ENCODE data around the gene TBC1D22A. TPM values are rescaled to one million over a fixed set of nuclear protein-coding genes. Genes with fewer than 3 reads are reported as not detected.

The TBC1D22A gene
- total RNA-seq, 2 experiments from 2014 or later, result 33.2 to 34.9 TPM

DNA sequence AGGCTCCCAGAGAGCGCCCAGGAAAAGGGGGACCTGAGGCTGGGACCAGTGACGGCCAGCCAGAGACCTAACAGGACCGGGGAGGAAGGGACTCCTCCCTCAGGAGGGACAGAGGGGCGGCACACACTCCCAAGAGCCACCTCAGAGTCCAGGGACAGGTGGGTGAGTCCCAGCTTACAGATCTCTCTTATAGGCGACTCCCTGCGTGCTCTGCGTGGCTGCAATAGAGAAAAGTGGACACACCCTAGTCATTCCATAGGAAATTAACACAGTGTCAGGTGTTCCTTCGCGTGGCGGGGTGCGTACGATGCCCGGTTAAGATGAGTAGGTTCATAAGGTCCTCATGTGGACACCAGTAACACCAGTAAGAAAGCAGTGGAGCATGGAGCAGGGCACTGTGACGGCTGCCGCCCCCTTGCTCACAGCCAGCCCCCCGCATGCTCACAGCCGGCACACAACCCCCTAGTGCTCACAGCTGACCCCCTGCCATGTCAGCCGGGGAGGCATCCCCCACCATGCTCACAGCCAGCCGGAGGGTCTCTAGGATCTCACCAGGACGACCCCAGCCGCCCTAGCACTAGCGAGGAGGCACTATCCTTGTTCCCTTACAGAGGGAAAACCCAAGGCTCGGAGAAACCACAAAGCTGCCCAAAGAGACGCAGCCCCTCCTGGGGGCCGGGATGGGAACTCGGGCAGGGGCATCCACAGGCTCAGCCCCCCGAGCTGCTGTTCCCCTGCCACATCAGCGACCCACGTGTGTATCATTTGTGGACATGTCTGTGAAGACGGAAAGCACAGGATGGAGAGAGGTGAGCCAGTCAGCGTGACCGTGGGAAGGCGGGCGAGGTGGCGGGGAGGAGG is 426.8 kb downstream of the TBC1D22A start:
- Mint-ChIP-seq H3K4me1 (ENCODE audit: low read depth) (no peaks in the 10 kb centered on the region), H3K36me3 (no peaks in the 10 kb centered on the region), H3K4me3 (no peak overlapping the region), H3K9me3 (peaks cover 22% of the 10 kb centered on the region), H3K27ac (no peak overlapping the region), H3K27me3 (no peaks in the 10 kb centered on the region)
- intact Hi-C loops (cut with micrococcal nuclease), result no loop called here
- DNase-seq, result no peak
- ChIA-PET CTCF (no interaction called here), POLR2A (no interaction called here)

DNA sequence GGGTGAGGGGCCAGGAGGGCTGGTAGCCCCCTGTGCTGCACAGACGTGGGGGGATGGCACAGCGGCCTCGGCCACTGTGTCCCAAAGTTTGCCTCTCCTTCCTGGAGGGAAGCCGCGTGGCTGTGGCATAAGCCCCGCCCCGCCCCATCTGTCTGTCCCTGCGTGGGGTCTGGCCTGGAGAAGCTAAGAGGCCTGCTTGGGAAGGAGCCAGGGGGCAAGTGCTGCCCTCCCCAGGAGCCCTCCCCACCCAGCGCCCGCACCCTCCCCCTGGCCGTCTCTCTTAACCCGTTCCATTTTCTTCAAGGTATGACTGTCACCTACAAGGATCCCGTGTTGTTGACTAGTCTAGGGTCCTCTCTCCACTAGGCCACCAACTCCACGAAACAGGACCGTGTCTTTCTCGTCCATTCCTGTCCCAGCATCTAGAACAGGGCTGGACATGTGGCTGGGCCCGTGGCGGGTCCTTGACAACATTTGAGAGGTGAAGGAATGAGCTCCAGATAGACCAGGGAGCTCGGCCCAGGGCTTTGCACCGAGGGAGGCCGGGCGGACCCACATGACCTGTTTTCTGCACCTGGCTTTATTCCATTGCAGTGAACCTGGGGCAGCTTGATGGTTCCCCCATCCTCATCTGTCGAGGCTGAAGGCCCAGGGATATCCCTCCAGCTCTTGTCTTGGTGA is 428.0 kb downstream of the TBC1D22A start:
- no peak overlapping the region for H3K4me3 Mint-ChIP-seq
- H3K36me3 Mint-ChIP-seq, result no peaks in the 10 kb centered on the region
- no peak overlapping the region for H3K27ac Mint-ChIP-seq
- intact Hi-C loops (cut with micrococcal nuclease), result no loop called here
- no peaks in the 10 kb centered on the region for H3K4me1 Mint-ChIP-seq (ENCODE audit: low read depth)
- ChIA-PET CTCF (no interaction called here), POLR2A (no interaction called here)
- H3K27me3 Mint-ChIP-seq, result no peaks in the 10 kb centered on the region
- peaks cover 10% of the 10 kb centered on the region for H3K9me3 Mint-ChIP-seq
- peak; percentile 6 for DNase-seq

DNA sequence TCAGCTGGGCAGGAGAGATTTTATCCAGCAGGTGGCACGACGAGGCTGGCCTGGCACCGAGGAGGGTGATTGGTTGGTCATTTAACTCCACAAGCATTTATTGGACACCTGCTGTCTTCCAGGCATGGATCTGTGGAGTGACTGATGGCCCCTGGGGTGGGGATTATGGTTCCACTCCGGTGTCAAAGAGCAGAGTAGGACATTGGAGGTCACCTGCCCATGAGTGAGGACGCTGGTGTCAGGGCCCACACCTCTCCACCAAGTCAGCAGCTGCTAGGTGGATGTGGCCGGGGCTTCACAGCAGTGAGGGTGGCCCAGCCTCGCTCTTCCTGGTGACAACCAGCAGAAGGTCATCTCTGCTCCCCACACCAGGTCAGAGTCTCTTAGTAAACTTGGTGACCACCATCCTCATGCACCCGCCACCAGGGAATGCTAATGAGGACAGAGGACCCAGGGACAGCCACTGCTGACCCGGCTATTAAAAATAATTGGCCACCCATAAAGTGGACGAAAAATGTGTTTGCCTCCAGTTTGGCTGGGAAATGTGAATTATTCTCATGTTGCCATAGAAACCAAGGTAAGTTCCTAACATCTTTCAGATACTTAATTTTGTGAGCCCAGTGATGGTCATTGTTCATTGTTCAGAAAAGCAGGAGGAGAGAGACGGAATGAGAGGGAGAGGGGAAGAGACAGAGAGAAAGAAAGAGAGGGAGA is 428.7 kb downstream of the TBC1D22A start:
- intact Hi-C loops (cut with micrococcal nuclease), result no loop called here
- CTCF ChIA-PET, result no interaction called here
- POLR2A ChIA-PET, result no interaction called here
- peak; percentile 3 for DNase-seq
- Mint-ChIP-seq H3K27ac (no peak overlapping the region), H3K36me3 (no peaks in the 10 kb centered on the region), H3K27me3 (no peaks in the 10 kb centered on the region), H3K4me1 (ENCODE audit: low read depth) (no peaks in the 10 kb centered on the region), H3K9me3 (peaks cover 4% of the 10 kb centered on the region), H3K4me3 (no peak overlapping the region)

DNA sequence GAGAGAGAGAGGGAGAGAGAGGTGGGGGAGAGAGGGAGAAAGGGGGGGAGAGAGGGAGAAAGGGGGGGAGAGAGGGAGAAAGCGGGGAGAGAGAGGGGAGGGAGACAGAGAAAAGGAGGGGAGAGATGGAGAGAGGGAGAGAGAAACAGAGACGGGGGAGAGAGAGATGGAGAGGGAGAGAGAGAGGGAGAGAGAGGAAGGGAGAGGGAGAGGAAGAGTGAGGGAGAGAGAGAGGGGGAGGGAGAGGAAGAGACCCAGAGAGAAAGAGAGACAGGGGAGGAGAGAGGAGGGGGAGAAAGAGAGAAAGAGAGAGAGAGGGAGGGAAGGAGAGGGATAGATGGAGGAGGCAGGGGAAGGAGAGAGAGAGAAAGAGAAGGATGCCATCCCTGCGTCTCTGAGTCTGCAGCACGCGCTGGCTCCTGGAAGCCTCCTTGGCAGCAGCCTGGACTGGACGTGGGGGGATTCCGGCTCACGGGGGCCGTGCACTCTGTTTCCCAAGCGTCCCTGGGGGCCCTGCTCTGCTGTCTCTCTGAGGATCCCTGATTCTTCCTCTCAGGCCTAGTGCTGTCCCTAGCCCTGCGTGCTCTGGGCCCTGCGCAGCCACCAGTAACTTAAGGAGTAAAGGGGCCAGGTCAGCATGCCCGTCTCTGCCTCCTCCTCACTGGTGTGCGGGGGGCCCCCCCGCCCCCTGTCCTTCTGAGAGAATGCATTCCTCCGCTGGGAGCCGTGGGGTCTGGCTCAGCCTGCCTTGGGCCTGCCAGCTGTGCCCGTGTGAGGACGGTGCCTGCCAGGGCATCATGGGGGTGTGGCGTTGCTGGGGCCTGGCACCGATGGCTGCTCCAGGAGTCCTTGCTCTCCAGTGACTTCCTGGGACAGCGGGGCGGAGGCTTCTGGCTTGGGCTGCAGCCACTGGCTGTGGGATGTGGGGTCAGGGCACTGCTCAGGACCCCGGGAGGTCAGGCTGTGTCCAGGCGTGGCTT is 429.5 kb downstream of the TBC1D22A start:
- Mint-ChIP-seq H3K36me3 (no peaks in the 10 kb centered on the region), H3K4me1 (ENCODE audit: low read depth) (no peaks in the 10 kb centered on the region), H3K4me3 (no peak overlapping the region), H3K27ac (no peak overlapping the region), H3K27me3 (no peaks in the 10 kb centered on the region), H3K9me3 (no peaks in the 10 kb centered on the region)
- DNase-seq, result peak; percentile 5
- intact Hi-C loops (cut with micrococcal nuclease), result no loop called here
- ChIA-PET CTCF (no interaction called here), POLR2A (no interaction called here)

DNA sequence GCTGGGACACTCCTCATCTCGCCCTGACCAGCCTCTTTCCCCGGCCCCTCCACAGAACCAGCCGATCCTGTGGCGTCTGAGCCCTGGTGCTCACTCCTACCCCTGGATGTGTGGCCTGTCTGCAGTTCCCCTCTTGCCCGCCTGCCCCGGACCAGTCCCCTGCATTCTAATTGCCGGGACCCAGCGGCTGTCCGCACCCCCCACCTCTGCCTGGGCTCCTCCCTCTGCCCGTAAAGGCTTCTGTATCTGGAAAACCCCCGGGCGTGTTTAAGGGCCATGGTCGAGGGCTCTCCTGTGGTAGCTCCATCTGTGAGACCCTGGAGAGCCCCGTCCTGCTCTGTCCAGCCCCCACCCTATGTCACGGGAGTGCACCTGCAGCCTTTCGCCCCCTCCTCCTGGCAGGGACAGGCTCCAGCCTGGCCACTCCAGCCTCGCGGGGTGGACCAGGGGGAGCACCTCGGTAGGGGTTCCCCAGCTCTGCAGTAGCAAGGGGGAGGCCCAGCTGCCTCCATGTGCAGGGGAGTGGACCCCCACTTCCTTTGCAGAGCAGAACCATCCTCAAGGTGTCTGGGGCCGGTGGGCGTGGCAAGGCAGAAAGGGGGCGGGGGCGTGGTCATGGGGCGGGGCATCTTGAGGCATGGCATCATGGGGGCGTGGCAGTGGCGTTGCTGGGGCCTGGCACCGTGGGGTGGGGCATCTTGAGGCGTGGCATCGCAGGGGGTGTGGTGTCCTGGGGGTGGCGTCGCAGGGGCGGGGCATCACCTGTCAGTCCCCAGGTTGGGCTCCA is 430.4 kb downstream of the TBC1D22A start:
- no peaks in the 10 kb centered on the region for H3K36me3 Mint-ChIP-seq
- intact Hi-C loops (cut with micrococcal nuclease), result no loop called here
- H3K4me1 Mint-ChIP-seq (ENCODE audit: low read depth), result no peaks in the 10 kb centered on the region
- no peaks in the 10 kb centered on the region for H3K9me3 Mint-ChIP-seq
- no peak overlapping the region for H3K4me3 Mint-ChIP-seq
- POLR2A ChIA-PET, result no interaction called here
- DNase-seq, result peak; percentile 25
- CTCF ChIA-PET, result no interaction called here
- no peak overlapping the region for H3K27ac Mint-ChIP-seq
- H3K27me3 Mint-ChIP-seq, result no peaks in the 10 kb centered on the region

DNA sequence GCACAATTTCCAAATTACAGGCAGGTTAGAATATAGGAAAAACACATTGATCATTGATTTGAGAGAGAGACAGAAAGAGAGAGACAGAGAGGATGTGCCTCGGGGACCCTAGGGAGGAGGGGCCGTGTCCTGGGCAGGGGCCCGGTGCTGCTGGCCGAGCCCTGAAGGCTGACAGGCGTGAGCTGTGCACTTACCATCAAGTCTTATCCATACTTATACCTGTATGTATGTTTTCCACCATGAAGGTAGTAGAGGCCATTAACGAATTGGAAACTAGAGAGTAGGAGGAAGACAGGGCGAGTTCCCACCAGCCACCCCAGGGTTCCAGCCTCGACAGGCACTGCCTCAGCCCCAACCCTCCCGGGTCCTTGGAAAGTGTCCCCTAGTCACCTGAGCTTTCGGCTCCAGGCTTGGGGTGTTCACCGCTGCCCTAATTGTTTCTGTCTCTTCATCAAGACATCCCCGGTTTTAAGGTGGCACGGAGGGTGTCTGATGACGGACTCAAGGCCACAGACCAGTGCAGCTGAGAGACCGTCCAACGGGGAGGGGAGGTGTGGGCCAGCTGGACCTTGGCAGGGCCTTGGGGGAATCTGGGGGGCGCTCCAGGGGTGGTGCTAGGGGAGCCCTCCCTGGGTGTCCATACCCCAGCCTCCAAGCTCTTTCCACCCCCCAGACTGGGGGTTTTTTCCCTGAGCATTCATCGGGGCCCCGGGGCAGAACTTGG is 431.3 kb downstream of the TBC1D22A start:
- intact Hi-C loops (cut with micrococcal nuclease), result no loop called here
- no peak for DNase-seq
- H3K36me3 Mint-ChIP-seq, result no peaks in the 10 kb centered on the region
- CTCF ChIA-PET, result no interaction called here
- no peak overlapping the region for H3K4me3 Mint-ChIP-seq
- no peaks in the 10 kb centered on the region for H3K9me3 Mint-ChIP-seq
- H3K4me1 Mint-ChIP-seq (ENCODE audit: low read depth), result no peaks in the 10 kb centered on the region
- POLR2A ChIA-PET, result no interaction called here
- no peaks in the 10 kb centered on the region for H3K27me3 Mint-ChIP-seq
- no peak overlapping the region for H3K27ac Mint-ChIP-seq

DNA sequence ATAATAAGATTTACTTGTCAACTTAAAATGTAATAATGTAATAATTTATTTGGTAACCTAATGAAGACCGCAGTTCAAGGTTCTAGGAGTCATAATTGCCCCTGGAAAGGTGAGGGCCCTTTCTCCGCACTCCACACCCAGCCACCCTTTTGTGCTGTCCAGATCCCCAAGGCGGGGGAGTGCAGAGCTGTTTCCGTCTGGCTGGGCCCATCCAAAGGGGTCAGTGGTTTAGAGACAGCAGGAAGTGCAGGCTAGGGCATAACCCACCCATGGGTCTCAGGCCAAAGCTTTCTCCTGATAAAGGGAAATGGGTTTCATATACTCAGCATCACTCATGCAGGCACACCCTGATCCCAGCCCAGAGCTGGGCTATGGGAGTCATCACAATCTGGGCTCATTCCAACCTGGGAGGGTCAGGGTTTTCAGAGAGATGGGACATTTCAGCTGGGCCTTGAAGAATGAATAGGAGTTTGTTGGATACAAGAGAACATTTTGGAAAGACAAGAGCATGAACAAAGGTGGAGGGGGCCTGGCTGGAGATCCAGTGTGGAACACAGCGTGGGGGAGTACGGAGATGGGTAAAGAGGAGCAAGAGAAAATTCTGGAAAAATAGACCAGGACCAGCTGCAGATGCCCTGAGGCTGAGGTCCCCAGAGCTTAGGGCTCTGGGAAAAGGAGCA is 432.2 kb downstream of the TBC1D22A start:
- no peaks in the 10 kb centered on the region for H3K9me3 Mint-ChIP-seq
- no peaks in the 10 kb centered on the region for H3K4me1 Mint-ChIP-seq (ENCODE audit: low read depth)
- no peak overlapping the region for H3K4me3 Mint-ChIP-seq
- no peaks in the 10 kb centered on the region for H3K27me3 Mint-ChIP-seq
- ChIA-PET POLR2A (no interaction called here), CTCF (no interaction called here)
- no peaks in the 10 kb centered on the region for H3K36me3 Mint-ChIP-seq
- no peak overlapping the region for H3K27ac Mint-ChIP-seq
- intact Hi-C loops (cut with micrococcal nuclease), result no loop called here
- DNase-seq, result no peak

DNA sequence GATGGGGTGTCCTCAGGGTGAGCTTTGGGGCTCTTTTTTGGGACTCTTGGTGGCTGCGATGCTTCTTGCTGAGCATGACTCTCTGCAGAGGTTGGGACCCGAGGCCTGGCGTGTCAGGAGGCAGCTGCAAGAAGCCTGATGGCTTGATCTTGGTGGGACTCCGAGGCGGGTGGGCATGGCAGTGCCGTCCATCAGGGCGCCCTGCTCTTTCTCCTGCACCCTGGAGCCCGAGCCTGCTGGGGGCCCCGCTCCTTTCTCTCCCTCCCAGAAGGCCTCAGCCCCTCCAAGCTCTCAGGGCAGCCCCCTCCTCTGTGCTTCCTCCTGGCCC is 432.7 kb downstream of the TBC1D22A start:
- Mint-ChIP-seq H3K4me3 (no peak overlapping the region), H3K27me3 (no peaks in the 10 kb centered on the region), H3K27ac (no peak overlapping the region), H3K4me1 (ENCODE audit: low read depth) (no peaks in the 10 kb centered on the region), H3K9me3 (no peaks in the 10 kb centered on the region), H3K36me3 (no peaks in the 10 kb centered on the region)
- no peak for DNase-seq
- POLR2A ChIA-PET, result no interaction called here
- intact Hi-C loops (cut with micrococcal nuclease), result no loop called here
- CTCF ChIA-PET, result no interaction called here

DNA sequence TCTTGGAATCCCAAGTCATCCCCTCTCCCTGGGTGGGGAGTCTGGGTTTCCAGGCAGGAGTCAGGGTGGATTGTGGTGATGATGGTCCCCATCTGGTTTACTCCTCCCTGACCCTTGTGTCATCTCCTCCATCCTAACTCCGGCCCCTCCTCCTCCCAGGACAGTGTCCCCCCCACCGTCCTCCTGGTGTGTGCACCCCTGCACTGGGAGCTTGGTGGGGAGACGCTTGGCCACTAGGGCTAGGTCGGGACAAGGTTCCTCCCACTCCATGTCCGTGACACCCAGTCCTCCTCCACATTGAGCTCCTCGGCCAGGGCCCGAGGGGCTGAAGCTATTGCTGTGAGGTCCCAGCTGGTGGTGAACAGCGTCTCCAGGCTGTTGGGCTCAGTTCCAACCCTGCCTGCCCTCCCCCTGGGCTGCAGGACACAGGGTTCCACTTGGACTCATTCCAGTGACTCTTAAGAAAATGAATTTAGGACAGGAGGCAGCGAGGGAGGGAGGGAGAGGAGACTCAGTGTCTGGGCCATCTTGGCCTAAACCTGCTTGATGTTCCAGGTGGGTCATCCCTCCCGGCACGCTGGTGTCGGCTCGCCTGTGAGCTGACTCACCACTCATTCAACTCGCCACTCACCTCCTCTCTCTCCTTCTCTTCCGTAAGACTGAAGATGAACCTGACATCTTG is 433.2 kb downstream of the TBC1D22A start:
- intact Hi-C loops (cut with micrococcal nuclease), result no loop called here
- Mint-ChIP-seq H3K27ac (no peak overlapping the region), H3K4me1 (ENCODE audit: low read depth) (no peaks in the 10 kb centered on the region), H3K27me3 (no peaks in the 10 kb centered on the region), H3K9me3 (no peaks in the 10 kb centered on the region), H3K36me3 (no peaks in the 10 kb centered on the region), H3K4me3 (no peak overlapping the region)
- ChIA-PET CTCF (no interaction called here), POLR2A (no interaction called here)
- no peak for DNase-seq

DNA sequence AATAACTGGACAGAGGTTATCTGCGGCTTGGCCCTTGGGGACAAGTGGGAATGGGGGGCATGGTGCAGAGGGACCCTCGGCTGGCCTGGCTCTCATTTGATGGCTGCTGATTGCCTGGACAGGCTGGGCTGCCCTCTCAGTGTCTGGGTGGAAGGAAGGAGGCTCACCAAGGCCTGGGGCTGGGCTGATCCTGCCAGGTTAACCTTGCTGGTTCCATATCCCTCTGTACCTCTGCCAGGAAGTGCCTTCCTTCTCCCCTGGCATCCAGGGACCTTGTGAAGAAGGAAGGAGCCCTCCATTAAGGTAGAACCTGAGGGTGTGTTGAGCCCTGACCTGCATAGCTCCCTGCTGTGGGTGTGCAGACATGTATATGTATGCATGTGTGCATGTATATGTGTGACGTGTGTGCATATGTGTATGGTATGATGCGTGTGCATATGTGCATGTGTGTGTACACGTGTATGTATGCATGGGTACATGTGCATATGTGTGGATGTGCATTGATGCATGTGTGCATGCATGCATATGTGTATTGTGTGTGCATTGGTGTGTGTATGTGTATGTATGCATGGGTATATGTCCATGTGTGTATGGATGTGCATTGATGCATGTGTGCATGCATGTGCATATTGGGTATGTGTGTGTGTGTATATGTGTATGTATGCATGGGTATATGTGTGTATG is 433.9 kb downstream of the TBC1D22A start:
- H3K4me1 Mint-ChIP-seq (ENCODE audit: low read depth), result no peaks in the 10 kb centered on the region
- POLR2A ChIA-PET, result no interaction called here
- H3K4me3 Mint-ChIP-seq, result no peak overlapping the region
- CTCF ChIA-PET, result no interaction called here
- H3K36me3 Mint-ChIP-seq, result no peaks in the 10 kb centered on the region
- DNase-seq, result no peak
- no peak overlapping the region for H3K27ac Mint-ChIP-seq
- no peaks in the 10 kb centered on the region for H3K27me3 Mint-ChIP-seq
- intact Hi-C loops (cut with micrococcal nuclease), result no loop called here
- no peaks in the 10 kb centered on the region for H3K9me3 Mint-ChIP-seq
